ENCODE data around the gene ZAR1L. TPM values are rescaled to one million over a fixed set of nuclear protein-coding genes. Genes with fewer than 3 reads are reported as not detected.

ZAR1L gene
- total RNA-seq, 2 experiments from 2014 or later: not detected

GRCh38 chr13:32257649-32258048 lies 57.5 kb downstream of the ZAR1L start:
- DNase-seq (no peak), ATAC-seq (ENCODE audit: poor library complexity) (no peak)
- intact Hi-C loops (cut with DNase I, micrococcal nuclease): no loop called here
- no peaks in the 10 kb centered on the region for H3K4me1 Mint-ChIP-seq (ENCODE audit: low read depth)
- no peaks in the 10 kb centered on the region for H3K27me3 ChIP-seq (ENCODE audit: control insufficient read depth in 1 of 2, insufficient read depth in 2 of 2, low read length in 2 of 2)
- H3K36me3 Mint-ChIP-seq (ENCODE audit: low read depth): peaks cover 16% of the 10 kb centered on the region
- H3K4me3 ChIP-seq (ENCODE audit: low read length): no peak overlapping the region
- H3K27me3 Mint-ChIP-seq: no peaks in the 10 kb centered on the region
- TF ChIP-seq CTCF (IDR thresholded peaks at IDR 0.05): no peak
- no peaks in the 10 kb centered on the region for H3K9me3 ChIP-seq (ENCODE audit: control insufficient read depth in 1 of 2, insufficient read depth in 1 of 2, low read length in 2 of 2)
- no peaks in the 10 kb centered on the region for H3K9me3 Mint-ChIP-seq
- H3K4me3 Mint-ChIP-seq: no peak overlapping the region
- CTCF ChIA-PET: no interaction called here
- POLR2A ChIA-PET: no interaction called here
- no peak overlapping the region for H3K27ac Mint-ChIP-seq
- H3K36me3 ChIP-seq (ENCODE audit: insufficient read depth, low read length): no peaks in the 10 kb centered on the region
- H3K4me1 ChIP-seq (ENCODE audit: insufficient read depth, low read length): no peaks in the 10 kb centered on the region
- H3K27ac ChIP-seq (ENCODE audit: low read depth in 1 of 2, low read length in 2 of 2): no peak overlapping the region

- H3K27ac Mint-ChIP-seq: no peak overlapping the region
- no peaks in the 10 kb centered on the region for H3K9me3 ChIP-seq (ENCODE audit: control insufficient read depth in 1 of 2, insufficient read depth in 1 of 2, low read length in 2 of 2)
- no peak for TF ChIP-seq CTCF (IDR thresholded peaks at IDR 0.05)
- H3K9me3 Mint-ChIP-seq: no peaks in the 10 kb centered on the region
- H3K4me1 Mint-ChIP-seq (ENCODE audit: low read depth): no peaks in the 10 kb centered on the region
- no peak for DNase-seq
- CTCF ChIA-PET: interaction anchor here (0.9 kb wide), 1 partner anchor 12 kb away, joined by 3 read pairs; no protein-coding TSS in a partner anchor
- H3K4me1 ChIP-seq (ENCODE audit: insufficient read depth, low read length): no peaks in the 10 kb centered on the region
- POLR2A ChIA-PET: no interaction called here
- intact Hi-C loops (cut with DNase I, micrococcal nuclease): no loop called here
- H3K27me3 ChIP-seq (ENCODE audit: control insufficient read depth in 1 of 2, insufficient read depth in 2 of 2, low read length in 2 of 2): no peaks in the 10 kb centered on the region
- no peak for ATAC-seq (ENCODE audit: poor library complexity)
- peaks cover 26% of the 10 kb centered on the region for H3K36me3 Mint-ChIP-seq (ENCODE audit: low read depth)
- no peak overlapping the region for H3K27ac ChIP-seq (ENCODE audit: low read depth in 1 of 2, low read length in 2 of 2)
- no peaks in the 10 kb centered on the region for H3K27me3 Mint-ChIP-seq
- no peak overlapping the region for H3K4me3 ChIP-seq (ENCODE audit: low read length)
- H3K4me3 Mint-ChIP-seq: no peak overlapping the region
- H3K36me3 ChIP-seq (ENCODE audit: insufficient read depth, low read length): peaks cover 2% of the 10 kb centered on the region
Measured at GRCh38 chr13:32256243-32256642, 58.9 kb downstream of the ZAR1L start.

GRCh38 chr13:32255724-32256109 lies 59.4 kb downstream of the ZAR1L start:
- Mint-ChIP-seq H3K27me3 (no peaks in the 10 kb centered on the region), H3K4me1 (ENCODE audit: low read depth) (no peaks in the 10 kb centered on the region), H3K27ac (no peak overlapping the region), H3K4me3 (no peak overlapping the region), H3K36me3 (ENCODE audit: low read depth) (peaks cover 32% of the 10 kb centered on the region), H3K9me3 (no peaks in the 10 kb centered on the region)
- CTCF ChIA-PET: no interaction called here
- POLR2A ChIA-PET: no interaction called here
- no peak for ATAC-seq (ENCODE audit: poor library complexity)
- Histone ChIP-seq H3K4me1 (ENCODE audit: insufficient read depth, low read length) (no peaks in the 10 kb centered on the region), H3K27ac (ENCODE audit: low read depth in 1 of 2, low read length in 2 of 2) (no peak overlapping the region), H3K27me3 (ENCODE audit: control insufficient read depth in 1 of 2, insufficient read depth in 2 of 2, low read length in 2 of 2) (no peaks in the 10 kb centered on the region), H3K9me3 (ENCODE audit: control insufficient read depth in 1 of 2, insufficient read depth in 1 of 2, low read length in 2 of 2) (no peaks in the 10 kb centered on the region), H3K4me3 (ENCODE audit: low read length) (no peak overlapping the region), H3K36me3 (ENCODE audit: insufficient read depth, low read length) (peaks cover 4% of the 10 kb centered on the region)
- intact Hi-C loops (cut with DNase I, micrococcal nuclease): no loop called here
- no peak for DNase-seq
- TF ChIP-seq CTCF (IDR thresholded peaks at IDR 0.05): no peak
